Measurements from ENCODE around the gene ITGA7.

ITGA7 gene

GRCh38 chr12:55719371-55719770 lies 11.7 kb upstream of the ITGA7 start:
- TF ChIP-seq CREB5 (CRISPR knock-in tag; IDR thresholded peaks at IDR 0.05; ENCODE audit: low read depth): no peak
- TF ChIP-seq ZNF70 (CRISPR knock-in tag; IDR thresholded peaks at IDR 0.05): no peak
- TF ChIP-seq ARNTL (CRISPR knock-in tag; IDR thresholded peaks at IDR 0.05; ENCODE audit: borderline replicate concordance, low read depth): no peak
- no peak for TF ChIP-seq SNAI2 (CRISPR knock-in tag; IDR thresholded peaks at IDR 0.05)
- TF ChIP-seq TCF4 (CRISPR knock-in tag; IDR thresholded peaks at IDR 0.05; ENCODE audit: borderline replicate concordance): no peak
- no peak for TF ChIP-seq ZC3H10 (CRISPR knock-in tag; IDR thresholded peaks at IDR 0.05)
- no peak for TF ChIP-seq RARB (CRISPR knock-in tag; IDR thresholded peaks at IDR 0.05)
- no peak for TF ChIP-seq CSDC2 (CRISPR knock-in tag; IDR thresholded peaks at IDR 0.05)
- TF ChIP-seq ZFP3 (CRISPR knock-in tag; IDR thresholded peaks at IDR 0.05): no peak
- no peak for TF ChIP-seq BACH2 (CRISPR knock-in tag; IDR thresholded peaks at IDR 0.05; ENCODE audit: borderline replicate concordance)
- TF ChIP-seq TOX (CRISPR knock-in tag; IDR thresholded peaks at IDR 0.05; ENCODE audit: borderline replicate concordance): no peak
- TF ChIP-seq PPARA (CRISPR knock-in tag; IDR thresholded peaks at IDR 0.05; ENCODE audit: borderline replicate concordance): no peak
- no peak for TF ChIP-seq ZNF8 (CRISPR knock-in tag; IDR thresholded peaks at IDR 0.05)
- no peak for TF ChIP-seq ISL1 (CRISPR knock-in tag; IDR thresholded peaks at IDR 0.05)
- TF ChIP-seq POU6F1 (CRISPR knock-in tag; IDR thresholded peaks at IDR 0.05; ENCODE audit: borderline replicate concordance, low read depth): no peak
- TF ChIP-seq ZNF565 (CRISPR knock-in tag; conservative IDR thresholded peaks at IDR 0.05; ENCODE audit: low read depth): no peak
- TF ChIP-seq PATZ1 (CRISPR knock-in tag; IDR thresholded peaks at IDR 0.05; ENCODE audit: borderline replicate concordance): no peak
- no peak for TF ChIP-seq OSR1 (CRISPR knock-in tag; IDR thresholded peaks at IDR 0.05)
- TF ChIP-seq CSRNP3 (CRISPR knock-in tag; IDR thresholded peaks at IDR 0.05): no peak
- no peak for TF ChIP-seq GLIS3 (CRISPR knock-in tag; IDR thresholded peaks at IDR 0.05)

GRCh38 chr12:55718624-55719275 lies 11.0 kb upstream of the ITGA7 start:
- ATAC-seq: no peak
- TF ChIP-seq ESRRG (CRISPR knock-in tag; IDR thresholded peaks at IDR 0.05) (no peak), ISL1 (CRISPR knock-in tag; IDR thresholded peaks at IDR 0.05) (no peak)

More at GRCh38 chr12:55719371-55719770, 11.7 kb upstream of the ITGA7 start:
- no peak for ATAC-seq

- ATAC-seq: no peak
- TF ChIP-seq ISL1 (CRISPR knock-in tag; IDR thresholded peaks at IDR 0.05): no peak
- TF ChIP-seq ZFP30 (CRISPR knock-in tag; IDR thresholded peaks at IDR 0.05): no peak
- TF ChIP-seq ZFP3 (CRISPR knock-in tag; IDR thresholded peaks at IDR 0.05): no peak
- no peak for TF ChIP-seq ZNF70 (CRISPR knock-in tag; IDR thresholded peaks at IDR 0.05)
- no peak for TF ChIP-seq PPARA (CRISPR knock-in tag; IDR thresholded peaks at IDR 0.05; ENCODE audit: borderline replicate concordance)
- no peak for TF ChIP-seq ESRRG (CRISPR knock-in tag; IDR thresholded peaks at IDR 0.05)
- no peak for TF ChIP-seq RARB (CRISPR knock-in tag; IDR thresholded peaks at IDR 0.05)
- TF ChIP-seq BACH2 (CRISPR knock-in tag; IDR thresholded peaks at IDR 0.05; ENCODE audit: borderline replicate concordance): no peak
- no peak for TF ChIP-seq CSDC2 (CRISPR knock-in tag; IDR thresholded peaks at IDR 0.05)
- TF ChIP-seq POU6F1 (CRISPR knock-in tag; IDR thresholded peaks at IDR 0.05; ENCODE audit: borderline replicate concordance, low read depth): no peak
- no peak for TF ChIP-seq CSRNP3 (CRISPR knock-in tag; IDR thresholded peaks at IDR 0.05)
- TF ChIP-seq GLIS3 (CRISPR knock-in tag; IDR thresholded peaks at IDR 0.05): no peak
- TF ChIP-seq TCF4 (CRISPR knock-in tag; IDR thresholded peaks at IDR 0.05; ENCODE audit: borderline replicate concordance): no peak
- TF ChIP-seq ZNF8 (CRISPR knock-in tag; IDR thresholded peaks at IDR 0.05): no peak
- no peak for TF ChIP-seq ARNTL (CRISPR knock-in tag; IDR thresholded peaks at IDR 0.05; ENCODE audit: borderline replicate concordance, low read depth)
- no peak for TF ChIP-seq ZNF565 (CRISPR knock-in tag; conservative IDR thresholded peaks at IDR 0.05; ENCODE audit: low read depth)
- no peak for TF ChIP-seq SNAI2 (CRISPR knock-in tag; IDR thresholded peaks at IDR 0.05)
- no peak for TF ChIP-seq TOX (CRISPR knock-in tag; IDR thresholded peaks at IDR 0.05; ENCODE audit: borderline replicate concordance)
Measured at GRCh38 chr12:55718015-55718414, 10.3 kb upstream of the ITGA7 start.

Data from SK-N-SH treated with all-trans-retinoic acid at 6 μM for 48 hours (cell line).